Measurements from ENCODE around the gene PP2D1. TPM values are rescaled to one million over a fixed set of nuclear protein-coding genes. Genes with fewer than 3 reads are reported as not detected.
A peak's percentile ranks its signal among the peaks of the same experiment; 100 is the strongest.

The PP2D1 gene
- total and polyA plus RNA-seq, 9 of the 15 experiments (the other 6 are each of a cell fraction or from before 2014, with no cell fraction given), result 0.07 to 0.10 TPM; not detected in 7

- TF ChIP-seq ZNF639 (CRISPR knock-in tag; conservative IDR thresholded peaks at IDR 0.05 in 1 of 2, IDR thresholded peaks at IDR 0.05 in 1 of 2), result peak in 1 of 2 experiments; percentile 51; a peak in 1 of 4 replicates
- no peak for TF ChIP-seq KAT7 (CRISPR knock-in tag; IDR thresholded peaks at IDR 0.05; ENCODE audit: borderline replicate concordance)
- no peak for TF ChIP-seq RHOXF2B (CRISPR knock-in tag; conservative IDR thresholded peaks at IDR 0.05)
- no peak for TF ChIP-seq ZBTB8A (IDR thresholded peaks at IDR 0.05; ENCODE audit: partially characterized antibody)
- no peak for TF ChIP-seq NCOA2 (IDR thresholded peaks at IDR 0.05; ENCODE audit: partially characterized antibody in 2 of 2)
- no peak for TF ChIP-seq ZNF561 (CRISPR knock-in tag; conservative IDR thresholded peaks at IDR 0.05)
- no peak for TF ChIP-seq ZBTB49 (CRISPR knock-in tag; IDR thresholded peaks at IDR 0.05; ENCODE audit: borderline replicate concordance)
- TF ChIP-seq MCM2 (IDR thresholded peaks at IDR 0.05; ENCODE audit: low read depth), result no peak
- peak; percentile 66; the same call in 1 of the 2 replicates for TF ChIP-seq ZBTB2 (IDR thresholded peaks at IDR 0.05)
- no peak for TF ChIP-seq LARP7 (IDR thresholded peaks at IDR 0.05)
- TF ChIP-seq NCOA6 (IDR thresholded peaks at IDR 0.05), result no peak
- no peak for TF ChIP-seq NEUROD1 (IDR thresholded peaks at IDR 0.05; ENCODE audit: borderline replicate concordance, low read depth, low read length, partially characterized antibody)
- TF ChIP-seq ZNF780A (CRISPR knock-in tag; IDR thresholded peaks at IDR 0.05), result no peak
- TF ChIP-seq FOXP1 (CRISPR knock-in tag; IDR thresholded peaks at IDR 0.05), result no peak
- TF ChIP-seq TCF3 (CRISPR knock-in tag; IDR thresholded peaks at IDR 0.05), result peak; percentile 77
- no peak for TF ChIP-seq CHD2 (IDR thresholded peaks at IDR 0.05; ENCODE audit: low read depth, low read length)
- no peak for TF ChIP-seq TGIF2 (CRISPR knock-in tag; IDR thresholded peaks at IDR 0.05)
- TF ChIP-seq UBTF (IDR thresholded peaks at IDR 0.05; ENCODE audit: borderline replicate concordance in 1 of 2, low read depth in 2 of 2, low read length in 2 of 2), result no peak
These were observed 74.4 kb downstream of the PP2D1 start (continued) for GRCh38 chr3:19937459-19938294.

Measured in K562 (cell line).